Stimulated activated CD8-positive, alpha-beta memory T cell treated with anti-CD3 and anti-CD28 coated beads, Interleukin-4, amount 100 ng/mL, for 1 hour (primary cell): Measurements from ENCODE around the gene PTCD2.

Experiments
- DNase-seq, 2 donors: peaks; one replicate each; pipeline ENCODE4 v3.0.0-alpha.2; 2020; ENCODE audit warnings: low read depth in 2 of 2, low spot score in 1 of 2

PTCD2 gene

DNA sequence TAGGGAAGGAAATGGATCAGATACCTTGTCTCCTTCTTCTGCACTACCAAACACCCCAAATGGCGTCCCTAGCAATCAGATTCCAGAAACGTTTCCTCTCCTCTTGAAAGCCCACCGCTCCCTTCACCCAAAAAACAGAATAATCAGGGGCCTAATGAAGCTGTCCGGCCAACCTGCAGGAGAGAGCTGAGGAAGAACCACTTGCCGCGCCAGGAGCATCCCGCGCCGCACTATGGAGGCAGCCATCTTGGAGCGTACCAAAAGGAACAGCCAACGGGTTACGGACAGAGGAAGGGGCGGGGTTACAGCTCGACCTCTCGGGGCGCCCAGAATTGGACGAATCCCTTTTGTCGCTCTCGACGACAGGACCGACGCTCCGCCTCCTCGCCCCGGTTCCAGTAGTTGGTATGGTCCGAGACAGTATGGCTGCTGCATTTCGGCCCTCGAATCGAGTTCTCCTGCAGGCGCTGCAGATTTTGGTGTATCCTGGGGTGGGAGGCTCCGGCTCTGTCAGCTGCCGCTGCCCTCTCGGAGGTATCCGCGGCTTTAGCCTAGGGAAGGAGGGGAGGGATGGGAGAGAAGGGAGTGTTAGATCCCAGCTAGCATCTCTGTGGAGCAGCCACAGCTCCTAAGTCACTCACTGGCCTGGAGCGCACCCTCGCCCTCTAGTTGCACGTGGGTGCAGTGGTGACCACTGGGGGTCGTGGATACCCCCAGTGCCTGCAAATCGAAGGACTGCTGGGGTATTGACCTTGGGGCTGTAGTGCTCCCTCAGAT is at the start of gene PTCD2, which contains the start of gene MRPS27:
Gene PTCD2 (plus strand): TSS at position 398 of the 777 bp plus-strand sequence. CDS start 10 bp downstream, at position 408.
Gene MRPS27 (minus strand): TSS at position 265 of the 777 bp plus-strand sequence. CDS start 19 bp downstream, at position 246.
- DNase-seq = peak; percentile 74 to 87

DNA sequence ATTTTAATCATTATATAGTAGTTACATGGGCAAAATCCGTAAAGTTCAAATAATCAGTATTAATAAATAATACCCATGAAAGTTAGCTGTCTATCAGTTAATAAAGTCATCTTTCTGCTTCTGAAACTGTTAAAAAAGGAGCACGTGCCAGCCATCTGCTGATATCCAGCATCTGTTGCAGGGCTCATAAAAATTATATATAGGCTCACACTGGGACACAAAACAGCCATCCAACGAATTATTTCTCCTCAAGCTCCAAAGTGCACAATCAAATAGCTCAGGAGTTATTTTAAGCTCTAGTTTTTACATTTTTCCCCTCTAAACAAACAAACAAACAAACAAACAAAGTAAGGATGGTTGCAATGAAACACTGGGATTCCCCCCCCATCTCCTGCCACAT is 48.5 kb upstream of the PTCD2 start:
- DNase-seq = no peak

DNA sequence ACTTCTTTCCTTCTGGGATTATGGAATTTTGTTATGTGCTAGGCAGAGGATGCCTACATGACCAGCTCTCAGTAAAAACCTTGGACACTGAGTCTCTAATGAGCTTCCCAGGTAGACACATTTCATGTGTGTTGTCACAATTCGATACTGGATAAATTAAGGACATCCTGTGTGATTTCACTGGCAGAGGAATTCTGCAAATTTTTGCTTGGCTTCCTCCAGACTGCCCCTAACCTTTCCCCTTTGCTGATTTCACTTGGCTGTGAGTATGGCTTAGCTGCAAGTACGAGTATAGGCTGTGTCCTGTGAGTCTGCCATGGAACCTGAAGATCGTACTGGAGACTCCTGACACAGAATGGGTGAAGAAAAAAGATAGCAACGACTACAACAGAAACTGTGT is 47.8 kb upstream of the PTCD2 start:
- no peak for DNase-seq

DNA sequence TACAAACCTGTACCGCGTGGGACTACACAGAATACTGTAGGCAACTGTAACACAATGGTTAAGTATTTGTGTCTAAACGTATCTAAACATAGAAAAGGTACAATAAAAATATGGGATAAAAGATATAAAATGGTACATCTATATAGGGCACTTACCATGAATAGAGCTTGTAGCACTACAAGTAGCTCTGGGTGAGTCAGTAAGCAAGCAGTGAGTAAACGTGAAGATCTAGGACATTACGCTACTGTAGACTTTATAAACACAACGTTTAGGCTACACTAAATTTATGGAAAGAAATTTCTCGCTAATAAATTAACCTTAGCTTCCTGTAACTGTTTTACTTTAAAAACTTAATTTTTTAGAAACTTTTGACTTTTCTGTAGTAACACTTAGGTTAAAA is 46.6 kb upstream of the PTCD2 start:
- DNase-seq = no peak

DNA sequence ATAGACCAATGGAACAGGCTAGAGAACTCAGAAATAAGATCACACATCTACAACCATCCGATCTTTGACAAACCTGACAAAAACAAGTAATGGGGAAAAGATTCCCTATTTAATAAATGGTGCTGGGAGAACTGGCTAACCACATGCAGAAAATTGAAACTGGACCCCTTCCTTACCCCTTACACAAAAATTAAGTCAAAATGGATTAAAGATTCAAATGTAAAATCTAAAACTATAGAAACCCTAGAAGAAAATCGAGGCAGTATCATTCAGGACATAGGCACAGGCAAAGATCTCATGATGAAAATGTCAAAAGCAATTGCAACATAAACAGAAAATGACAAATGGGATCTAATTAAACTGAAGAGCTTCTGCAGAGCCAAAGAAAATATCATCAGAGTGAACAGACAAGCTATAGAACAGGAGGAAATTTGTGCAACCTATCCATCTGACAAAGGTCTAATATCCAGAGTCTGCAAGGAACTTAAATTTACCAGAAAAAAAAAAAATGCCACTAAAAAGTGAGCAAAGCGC is 43.9 kb upstream of the PTCD2 start:
- DNase-seq = no peak

- no peak for DNase-seq
These were observed 39.5 kb upstream of the PTCD2 start for GRCh38 chr5:72280581-72281069.

GRCh38 chr5:72281430-72281763 is 38.8 kb upstream of the PTCD2 start:
- no peak for DNase-seq

DNA sequence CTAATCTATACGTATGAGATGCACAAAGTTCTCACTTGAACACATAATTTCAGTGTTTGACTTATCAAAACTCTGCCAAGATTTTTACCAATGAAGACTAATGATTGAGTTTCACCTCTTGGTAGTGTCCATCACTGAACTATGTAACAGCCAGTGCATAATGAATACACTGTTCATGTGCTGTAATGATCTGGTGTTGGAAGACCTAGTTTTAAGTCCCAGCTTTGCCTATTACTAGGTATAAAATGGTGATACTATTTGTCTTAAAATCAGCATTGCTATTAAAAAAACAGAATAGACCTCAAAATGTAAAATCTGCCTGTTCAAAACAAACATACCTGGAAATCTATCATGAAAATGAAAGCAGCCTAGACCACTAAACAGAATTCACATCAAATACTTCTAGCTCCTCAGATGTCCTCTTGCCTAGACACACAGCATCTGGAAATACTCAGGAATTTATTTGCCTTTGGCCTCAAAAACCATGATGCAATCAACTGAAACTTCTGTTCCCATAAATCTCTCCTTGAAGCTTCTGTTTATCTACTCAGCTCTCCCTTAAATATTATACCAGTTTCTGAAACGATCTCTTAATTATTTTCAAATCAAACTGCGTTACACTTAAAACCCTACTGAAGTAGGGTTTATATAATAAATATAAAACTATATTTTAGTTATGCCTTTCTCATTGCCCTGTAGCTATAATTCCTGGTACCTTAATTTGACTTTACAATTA is 38.2 kb upstream of the PTCD2 start:
- DNase-seq = no peak

- no peak for DNase-seq
These were observed 37.3 kb upstream of the PTCD2 start for GRCh38 chr5:72282878-72283277.

- DNase-seq = no peak
These were observed 36.8 kb upstream of the PTCD2 start for GRCh38 chr5:72283358-72283757.

DNA sequence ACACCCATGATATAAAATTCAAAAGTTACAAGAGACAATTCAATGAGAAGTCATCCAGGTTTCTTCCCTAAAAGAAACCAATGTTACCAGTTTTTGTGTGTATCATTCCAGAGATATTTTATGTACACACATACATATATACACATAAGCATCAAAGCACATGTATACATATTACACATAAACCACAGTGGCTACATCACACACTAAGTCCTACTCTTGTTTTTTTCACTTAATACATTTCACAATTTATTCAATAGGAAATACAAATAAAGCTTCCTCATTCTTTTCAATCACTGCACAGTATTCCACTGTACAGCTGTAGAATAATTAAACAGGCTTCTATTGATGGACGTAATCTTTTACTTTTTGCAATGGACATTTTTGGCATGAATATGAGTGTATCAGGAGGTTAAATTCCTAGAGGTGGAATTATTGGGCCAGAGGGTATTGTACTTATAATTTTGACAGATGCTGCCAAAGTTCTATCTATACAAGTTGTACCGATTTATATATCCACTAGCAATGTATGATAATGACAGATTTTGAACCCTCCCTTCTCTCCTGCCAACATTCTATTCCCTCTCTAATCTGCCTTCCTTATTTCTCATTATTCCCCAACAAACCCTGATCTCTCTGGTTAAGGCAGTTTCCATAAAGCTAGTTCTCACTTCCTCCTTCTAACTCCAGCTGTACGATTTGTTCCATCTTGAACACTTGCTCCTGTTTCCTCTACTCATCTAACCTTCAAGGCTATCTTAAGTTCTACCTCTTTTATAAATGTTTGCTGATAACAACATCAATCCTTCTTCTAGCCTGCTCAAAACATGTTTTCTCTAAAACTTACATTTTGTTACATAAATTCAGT is 35.4 kb upstream of the PTCD2 start:
- no peak for DNase-seq

- no peak for DNase-seq
These were observed 34.8 kb upstream of the PTCD2 start for GRCh38 chr5:72285424-72285821.

GRCh38 chr5:72286798-72287197 is 33.4 kb upstream of the PTCD2 start:
- no peak for DNase-seq

DNA sequence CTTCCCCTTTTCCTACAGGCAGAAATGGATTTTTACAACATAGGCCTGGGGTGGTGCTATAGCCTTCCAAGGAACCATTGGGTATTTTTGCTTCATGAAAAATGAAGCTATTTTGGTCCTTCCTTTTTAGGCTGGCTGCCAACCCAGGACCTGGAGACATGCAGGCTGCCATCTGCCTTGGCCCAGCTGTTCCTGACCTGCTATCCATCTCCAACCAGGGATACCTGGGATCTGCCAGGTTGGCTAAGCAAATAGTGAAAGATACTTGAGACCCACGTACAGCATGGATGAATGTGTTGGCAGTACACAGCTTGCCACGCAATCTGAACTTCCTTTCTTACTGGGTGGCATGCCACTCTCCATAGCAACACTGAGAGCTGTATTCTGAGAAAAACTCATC is 31.2 kb upstream of the PTCD2 start:
- no peak for DNase-seq

DNA sequence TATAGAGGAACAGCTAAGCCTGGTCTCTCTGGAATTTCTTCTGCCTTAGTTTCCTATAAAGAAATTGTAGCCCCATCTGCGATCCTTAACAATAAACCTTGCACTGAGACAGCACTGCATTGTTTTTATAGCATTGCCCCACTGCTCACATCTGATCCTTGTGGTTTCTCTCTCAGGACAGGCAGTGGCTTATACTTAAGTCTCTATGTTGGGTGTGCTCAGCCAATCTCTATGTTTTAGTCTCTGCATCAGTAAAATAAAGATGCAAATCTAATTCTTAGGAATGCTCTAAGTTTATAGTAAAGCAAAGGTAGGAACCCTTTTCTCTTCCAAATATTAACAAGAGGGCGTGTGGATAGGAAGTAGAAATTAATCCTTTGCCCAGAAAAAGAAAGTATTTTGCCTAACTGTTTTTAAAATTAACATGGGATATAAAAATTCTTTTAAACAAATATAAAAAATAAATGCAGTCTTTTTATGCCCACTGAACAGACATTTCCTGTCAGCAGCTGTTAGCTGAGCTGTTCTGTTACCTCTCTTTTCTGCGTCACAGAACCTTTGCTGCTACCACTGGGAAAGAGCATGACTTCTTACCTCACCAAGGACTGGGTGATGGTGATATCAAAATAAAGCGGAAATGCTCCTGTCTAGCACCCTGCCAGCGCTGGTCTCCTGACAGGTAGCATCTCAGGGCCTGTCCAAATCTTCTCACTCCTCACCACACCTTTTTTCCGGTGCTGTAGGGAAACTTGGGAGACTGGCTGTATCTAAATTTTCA is 29.6 kb upstream of the PTCD2 start:
- DNase-seq = no peak

- no peak for DNase-seq
These were observed 28.6 kb upstream of the PTCD2 start for GRCh38 chr5:72291601-72292000.

DNA sequence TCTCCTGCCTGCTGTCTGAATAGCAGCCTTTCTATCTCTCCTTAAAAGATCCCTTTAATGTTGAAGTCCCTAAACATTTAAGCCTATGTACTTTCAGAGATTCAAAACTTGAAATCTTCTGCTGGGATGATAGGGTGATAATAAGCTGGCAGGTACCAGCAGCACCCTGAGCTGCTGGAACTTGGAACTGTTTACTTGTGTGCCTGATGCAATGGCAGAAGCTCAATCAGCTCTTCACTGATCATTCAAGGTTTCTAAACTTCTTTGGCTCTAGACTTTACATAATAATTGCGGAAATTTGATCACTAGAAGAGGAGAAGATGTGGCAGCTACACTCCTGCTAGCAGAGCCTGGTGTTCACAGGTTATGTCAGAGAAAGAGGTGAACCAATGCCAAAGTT is 27.8 kb upstream of the PTCD2 start:
- DNase-seq = no peak

DNA sequence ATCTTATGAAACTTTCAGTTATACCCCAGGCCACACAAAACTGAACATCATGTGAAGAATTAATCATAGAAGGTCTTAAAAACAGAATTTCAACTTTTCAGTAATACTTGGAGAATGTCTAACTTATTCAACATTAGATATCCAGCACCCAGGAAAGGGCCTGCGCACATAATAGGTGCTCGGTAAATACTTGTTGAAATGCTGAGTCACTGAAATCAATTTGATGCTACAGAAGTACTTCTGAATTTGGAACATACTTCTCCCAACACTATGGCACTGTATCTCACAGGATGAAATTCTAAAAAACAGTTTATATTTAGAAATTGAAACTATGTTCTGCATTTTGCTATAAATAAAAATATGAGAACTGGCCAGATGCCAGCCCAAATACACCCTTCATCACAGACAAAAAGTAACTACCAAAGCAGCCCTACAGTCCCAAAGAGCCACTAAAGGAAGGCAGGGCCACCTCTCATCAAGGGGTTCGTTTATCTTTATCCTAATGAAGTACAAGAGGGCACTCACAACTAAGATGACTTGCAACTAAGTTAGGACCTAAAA is 26.6 kb upstream of the PTCD2 start:
- no peak for DNase-seq

DNA sequence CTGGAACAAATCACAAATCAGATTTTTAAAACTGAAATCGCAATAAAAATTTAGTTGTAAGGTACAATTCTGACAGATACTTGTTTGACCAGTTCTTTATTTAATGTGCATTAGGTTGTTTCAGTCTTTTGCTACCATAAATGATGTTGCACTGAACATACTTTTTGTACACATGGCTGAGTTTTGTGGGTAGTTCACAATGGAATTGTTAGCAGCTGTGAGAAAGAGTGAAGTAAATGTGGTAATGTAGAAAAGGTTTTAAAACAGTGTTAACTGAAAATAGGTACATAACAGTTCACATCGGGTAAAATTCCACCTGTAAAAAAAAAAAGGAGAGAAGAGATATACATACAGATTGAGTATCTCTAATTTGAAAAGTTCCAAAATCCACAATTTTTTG is 25.7 kb upstream of the PTCD2 start:
- no peak for DNase-seq

GRCh38 chr5:72295539-72295938 is 24.6 kb upstream of the PTCD2 start:
- no peak for DNase-seq
